Suprapubic skin (tissue), 4 donors: ENCODE measurements around the gene GCLM. TPM values are rescaled to one million over a fixed set of nuclear protein-coding genes. Genes with fewer than 3 reads are reported as not detected.
A peak's percentile ranks its signal among the peaks of the same experiment; 100 is the strongest.
"Not testable (repeated sequence)": the region's sequence is repeated elsewhere in the genome, so short reads cannot be mapped to it uniquely, and the experiment has no call there.

Source experiments
- DNase-seq, 2 donors: peaks; one replicate each; pipeline ENCODE4 v3.0.0-alpha.2; 2019; ENCODE audit warnings: low spot score in 2 of 2
- H3K27ac ChIP-seq: fragments of 200-600 bp; sonication (generic); one replicate; pipeline ENCODE4 v1.5.1; 2019
- H3K27me3 ChIP-seq: fragments of 200-600 bp; sonication (generic); one replicate; pipeline ENCODE4 v1.5.1; 2019
- H3K36me3 ChIP-seq: fragments of 200-600 bp; sonication (generic); one replicate; pipeline ENCODE4 v1.5.1; 2019
- H3K4me1 ChIP-seq: fragments of 200-600 bp; sonication (generic); one replicate; pipeline ENCODE4 v1.5.1; 2019
- H3K4me3 ChIP-seq: fragments of 200-600 bp; sonication (generic); one replicate; pipeline ENCODE4 v1.5.1; 2019; ENCODE audit warnings: mild to moderate bottlenecking
- H3K9me3 ChIP-seq: fragments of 200-600 bp; sonication (generic); one replicate; pipeline ENCODE4 v1.5.1; 2019
- EP300 ChIP-seq: sonication (generic); formaldehyde crosslinking; IDR thresholded peaks from one replicate; pipeline ENCODE4 v1.6.1; 2017; ENCODE audit warnings: antibody characterized with exemption
- POLR2A ChIP-seq, 2 donors: fragments of 450-650 bp; IDR thresholded peaks; one replicate each; pipeline ENCODE4 v1.6.1; 2017; ENCODE audit warnings: antibody characterized with exemption in 2 of 2, mild to moderate bottlenecking in 2 of 2, moderate library complexity in 2 of 2
- POLR2AphosphoS5 ChIP-seq, 3 donors: sonication (generic); formaldehyde crosslinking; IDR thresholded peaks; one replicate each; pipeline ENCODE4 v1.6.1; 2017; ENCODE audit warnings: antibody characterized with exemption in 3 of 3
- WGBS: methylation state at CpG from one replicate; pipeline ENCODE4 v1.1.5; 2018; 5-methylcytosine and 5-hydroxymethylcytosine counted together
- total RNA-seq, 4 donors: library from RNA; depleted of rRNA; stranded (reverse); fragments of >200 nt; gene quantifications; one replicate each; pipeline ENCODE4 v1.1.0, GENCODE V29; 2016
- TF ChIP-seq, protein P1 (sequence below), 2 donors: fragments of 200-600 bp in 1 of 2; fragments of 450-650 bp in 1 of 2; sonication (generic) in 1 of 2; IDR thresholded peaks; one replicate each; pipeline ENCODE4 v1.5.1; 2016 to 2019; ENCODE audit warnings: antibody characterized with exemption in 2 of 2, mild to moderate bottlenecking in 1 of 2, moderate library complexity in 1 of 2

The GCLM gene, protein sequence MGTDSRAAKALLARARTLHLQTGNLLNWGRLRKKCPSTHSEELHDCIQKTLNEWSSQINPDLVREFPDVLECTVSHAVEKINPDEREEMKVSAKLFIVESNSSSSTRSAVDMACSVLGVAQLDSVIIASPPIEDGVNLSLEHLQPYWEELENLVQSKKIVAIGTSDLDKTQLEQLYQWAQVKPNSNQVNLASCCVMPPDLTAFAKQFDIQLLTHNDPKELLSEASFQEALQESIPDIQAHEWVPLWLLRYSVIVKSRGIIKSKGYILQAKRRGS
- 1 to 10 TPM; 4.1 to 8.2 (median 4.9) TPM for total RNA-seq

DNA sequence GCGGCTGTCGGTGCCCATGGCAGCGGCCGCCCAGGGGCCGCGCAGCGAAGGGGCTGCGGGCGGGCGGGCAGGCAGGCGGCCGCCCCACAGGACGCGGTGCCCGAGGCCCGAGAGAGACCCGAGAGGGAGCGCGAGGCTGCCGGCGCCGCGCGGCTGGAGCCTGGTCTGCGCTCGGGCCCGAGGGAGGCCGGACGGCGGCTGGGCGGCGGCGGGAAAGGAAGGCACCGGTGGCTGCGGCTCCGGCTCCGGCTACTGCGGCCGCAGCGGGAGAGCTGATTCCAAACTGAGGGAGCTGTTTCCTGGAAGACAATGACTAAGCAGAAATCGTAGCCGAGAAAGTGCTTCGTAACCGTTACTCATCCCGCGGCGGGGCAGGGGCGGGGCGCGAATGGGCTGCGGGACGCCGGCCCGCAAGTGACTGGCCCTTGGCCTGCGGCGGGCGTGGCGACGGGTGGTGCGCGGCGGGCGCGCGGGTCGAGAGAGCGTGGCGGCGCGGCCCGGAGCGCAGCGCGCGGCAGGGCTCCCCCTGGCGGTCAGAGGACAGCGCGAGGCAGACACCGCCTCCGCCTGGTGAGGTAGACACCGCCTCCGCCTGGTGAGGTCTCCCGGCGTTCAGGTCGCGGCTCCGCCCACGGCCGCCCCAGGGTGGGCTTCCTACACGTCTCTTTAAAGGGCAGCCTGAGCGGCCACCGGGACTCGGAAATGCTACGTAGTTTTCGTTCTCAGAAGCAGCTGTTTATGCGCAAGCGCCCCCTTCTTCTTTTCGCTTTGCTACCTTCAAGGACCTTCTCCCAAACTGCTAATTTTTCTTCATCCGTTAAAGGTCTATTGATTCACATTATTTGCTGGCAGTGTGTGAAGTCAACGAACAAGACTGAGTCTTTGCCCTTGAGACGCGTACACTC is at the start of gene GCLM:
GCLM (minus strand) TSS at position 285 of the 905 bp plus-strand sequence; CDS start at position 18, 267 bp downstream.
- H3K4me3 ChIP-seq: peak within 1 kb of the TSS; percentile 94
- no peaks in the 10 kb centered on the region for H3K36me3 ChIP-seq
- H3K27ac ChIP-seq: peak within 1 kb of the TSS; percentile 89
- H3K9me3 ChIP-seq: no peaks in the 10 kb centered on the region
- peaks cover 16% of the 10 kb centered on the region for H3K4me1 ChIP-seq
- peak; percentile 92 to 93 for DNase-seq
- TF ChIP-seq POLR2A (IDR thresholded peaks at IDR 0.05): peak in 1 of 2 donors; percentile 52
- TF ChIP-seq, protein P1, sequence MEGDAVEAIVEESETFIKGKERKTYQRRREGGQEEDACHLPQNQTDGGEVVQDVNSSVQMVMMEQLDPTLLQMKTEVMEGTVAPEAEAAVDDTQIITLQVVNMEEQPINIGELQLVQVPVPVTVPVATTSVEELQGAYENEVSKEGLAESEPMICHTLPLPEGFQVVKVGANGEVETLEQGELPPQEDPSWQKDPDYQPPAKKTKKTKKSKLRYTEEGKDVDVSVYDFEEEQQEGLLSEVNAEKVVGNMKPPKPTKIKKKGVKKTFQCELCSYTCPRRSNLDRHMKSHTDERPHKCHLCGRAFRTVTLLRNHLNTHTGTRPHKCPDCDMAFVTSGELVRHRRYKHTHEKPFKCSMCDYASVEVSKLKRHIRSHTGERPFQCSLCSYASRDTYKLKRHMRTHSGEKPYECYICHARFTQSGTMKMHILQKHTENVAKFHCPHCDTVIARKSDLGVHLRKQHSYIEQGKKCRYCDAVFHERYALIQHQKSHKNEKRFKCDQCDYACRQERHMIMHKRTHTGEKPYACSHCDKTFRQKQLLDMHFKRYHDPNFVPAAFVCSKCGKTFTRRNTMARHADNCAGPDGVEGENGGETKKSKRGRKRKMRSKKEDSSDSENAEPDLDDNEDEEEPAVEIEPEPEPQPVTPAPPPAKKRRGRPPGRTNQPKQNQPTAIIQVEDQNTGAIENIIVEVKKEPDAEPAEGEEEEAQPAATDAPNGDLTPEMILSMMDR (IDR thresholded peaks at IDR 0.05): peak; percentile 84 to 94
- TF ChIP-seq EP300: no peak
- peak in 2 of 3 donors; percentile 69 to 82 for TF ChIP-seq POLR2AphosphoS5 (IDR thresholded peaks at IDR 0.05)
- 1% methylated on average over 67 of the region's 102 CpGs for WGBS
- H3K27me3 ChIP-seq: no peaks in the 10 kb centered on the region

DNA sequence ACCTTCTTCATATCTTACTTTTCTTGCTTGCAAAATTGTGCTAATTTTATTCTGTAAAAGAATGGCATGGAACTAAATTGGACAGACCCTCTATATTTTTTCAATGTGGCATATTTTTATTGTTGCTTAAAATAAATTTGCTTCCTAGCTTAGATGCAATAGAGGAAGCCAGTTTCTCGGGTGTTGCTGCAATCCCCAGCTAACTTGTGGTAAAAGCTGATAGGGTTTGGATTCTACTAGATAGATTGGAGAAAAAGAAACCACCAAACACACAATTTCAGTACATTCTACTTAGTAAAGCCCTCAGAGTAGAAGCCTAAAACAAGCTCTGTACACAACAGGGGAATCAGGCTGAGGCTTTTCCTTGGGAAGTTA is 49.5 kb upstream of the GCLM start:
- no peak for DNase-seq
- Histone ChIP-seq H3K36me3 (no peaks in the 10 kb centered on the region), H3K27me3 (no peaks in the 10 kb centered on the region), H3K9me3 (peaks cover 11% of the 10 kb centered on the region), H3K4me1 (peaks cover 17% of the 10 kb centered on the region), H3K27ac (no peak overlapping the region), H3K4me3 (no peak overlapping the region)
- TF ChIP-seq EP300 (no peak), POLR2AphosphoS5 (IDR thresholded peaks at IDR 0.05) (no peak), POLR2A (IDR thresholded peaks at IDR 0.05) (no peak)
- TF ChIP-seq, protein P1 (IDR thresholded peaks at IDR 0.05): no peak
- 40% methylated on average over 1 of the region's 1 CpG for WGBS

DNA sequence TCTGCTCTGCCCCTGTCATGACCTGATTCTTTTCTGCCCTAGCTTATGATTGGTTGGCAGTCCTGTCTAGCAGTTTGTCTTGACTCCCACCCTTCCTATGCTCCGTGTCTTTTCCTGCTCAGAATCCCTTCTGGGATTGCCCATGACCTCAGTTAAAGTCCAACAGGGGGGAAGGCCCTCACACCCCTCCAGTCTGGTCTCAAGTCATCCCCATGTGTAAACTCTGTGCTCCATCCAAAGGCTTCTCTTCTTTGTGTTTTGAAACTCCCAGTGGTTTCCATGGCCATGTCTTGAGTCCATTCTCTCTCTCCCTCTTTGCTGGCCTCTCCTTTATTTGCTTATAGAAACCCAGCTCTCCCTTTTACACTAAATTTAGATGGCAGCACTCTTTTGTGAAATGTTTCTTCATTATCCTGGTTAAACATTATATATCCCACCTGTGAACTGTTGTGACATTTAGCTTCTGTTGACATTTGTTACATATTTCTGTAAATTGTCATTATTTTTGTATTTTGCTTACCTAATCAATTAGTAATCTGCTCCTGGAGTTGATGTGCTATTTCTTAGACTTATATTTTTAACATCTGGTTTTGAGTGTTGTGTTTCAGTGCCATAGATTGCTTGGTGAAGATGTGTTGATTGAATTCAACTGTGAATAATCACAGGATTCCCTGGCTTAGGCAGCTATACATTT is 48.9 kb upstream of the GCLM start:
- no peak for DNase-seq
- no peak overlapping the region for H3K27ac ChIP-seq
- TF ChIP-seq, protein P1 (IDR thresholded peaks at IDR 0.05): no peak
- TF ChIP-seq POLR2AphosphoS5 (IDR thresholded peaks at IDR 0.05) (no peak), EP300 (no peak), POLR2A (IDR thresholded peaks at IDR 0.05) (no peak)
- 71% methylated on average over 1 of the region's 1 CpG for WGBS
- H3K27me3 ChIP-seq: no peaks in the 10 kb centered on the region
- no peak overlapping the region for H3K4me3 ChIP-seq
- peaks cover 11% of the 10 kb centered on the region for H3K9me3 ChIP-seq
- no peaks in the 10 kb centered on the region for H3K36me3 ChIP-seq
- peaks cover 17% of the 10 kb centered on the region for H3K4me1 ChIP-seq

DNA sequence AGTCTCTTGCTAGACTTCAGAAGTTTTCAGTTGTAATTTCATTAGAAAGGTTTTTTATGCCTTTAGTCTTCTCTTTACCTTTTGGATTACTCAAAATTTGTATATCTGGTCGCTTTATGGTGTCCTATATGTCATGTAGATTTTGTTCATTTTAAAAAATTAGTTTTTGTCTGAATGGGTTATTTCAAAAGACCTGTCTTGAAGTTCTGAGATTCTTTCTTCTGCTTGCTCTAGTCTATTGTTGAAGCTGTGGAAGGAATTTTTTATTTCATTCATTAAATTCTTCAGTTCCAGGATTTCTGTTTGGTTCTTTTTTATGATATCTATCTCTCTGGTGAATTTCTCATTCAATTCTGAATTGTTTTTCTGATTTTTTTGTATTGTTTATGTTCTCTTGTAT is 46.5 kb upstream of the GCLM start:
- 80% methylated on average over 1 of the region's 1 CpG for WGBS

DNA sequence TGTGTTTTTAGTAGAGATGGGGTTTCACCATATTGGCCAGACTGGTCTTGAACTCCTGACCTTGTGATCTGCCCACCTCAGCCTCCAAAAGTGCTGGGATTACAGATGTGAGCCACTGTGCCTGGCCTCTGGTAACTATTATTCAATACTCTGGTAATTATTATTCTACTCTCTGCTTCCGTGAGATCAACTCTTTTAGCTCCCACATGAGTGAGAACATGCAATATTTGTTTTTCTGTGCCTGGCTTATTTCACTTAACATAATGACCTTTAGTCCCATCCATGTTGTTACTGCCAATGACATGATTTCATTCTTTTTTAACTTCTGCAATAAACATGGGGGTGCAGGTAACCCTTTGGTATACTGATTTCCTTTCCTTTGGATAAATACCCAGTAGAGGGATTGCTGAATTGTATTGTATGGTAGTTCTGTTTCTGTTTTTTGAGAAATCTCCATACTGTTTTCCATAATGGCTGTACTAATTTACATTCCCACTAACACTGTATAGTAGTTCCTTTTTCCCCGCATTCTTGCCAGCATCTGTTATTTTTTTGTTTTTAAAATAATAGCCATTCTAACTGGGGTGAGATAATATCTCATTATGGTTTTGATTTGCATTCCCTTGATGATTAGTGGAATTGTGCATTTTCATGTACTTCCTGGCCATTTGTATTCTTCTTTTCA is 37.9 kb upstream of the GCLM start:
- not testable (repeated sequence) for H3K9me3 ChIP-seq, H3K4me3 ChIP-seq, H3K36me3 ChIP-seq, DNase-seq, H3K27me3 ChIP-seq, H3K27ac ChIP-seq
- WGBS: 88% methylated on average over 2 of the region's 2 CpGs
- peaks cover 12% of the 10 kb centered on the region for H3K4me1 ChIP-seq

More for the DNA sequence above, 46.5 kb upstream of the GCLM start:
- DNase-seq: no peak
- Histone ChIP-seq H3K4me1 (peaks cover 7% of the 10 kb centered on the region), H3K4me3 (no peak overlapping the region), H3K27me3 (no peaks in the 10 kb centered on the region), H3K36me3 (no peaks in the 10 kb centered on the region), H3K9me3 (peaks cover 11% of the 10 kb centered on the region), H3K27ac (no peak overlapping the region)
- no peak for TF ChIP-seq POLR2A (IDR thresholded peaks at IDR 0.05)
- TF ChIP-seq POLR2AphosphoS5 (IDR thresholded peaks at IDR 0.05): no peak
- TF ChIP-seq, protein P1 (IDR thresholded peaks at IDR 0.05): no peak
